Endothelial cell of umbilical vein (primary cell): Measurements from ENCODE around the gene AK4. TPM values are rescaled to one million over a fixed set of nuclear protein-coding genes. Genes with fewer than 3 reads are reported as not detected.
"Not testable (repeated sequence)": the region's sequence is repeated elsewhere in the genome, so short reads cannot be mapped to it uniquely, and the experiment has no call there.

Experiments used
- BruUV-seq: library from RNA; stranded (reverse); fragments of 400-500 nt; replicated peaks from 2 replicates; lab custom pipeline; 2021; lab: Mats Ljungman, UMichigan
- CTCF ChIA-PET: fragments of 300-600, 350-600 bp; sonication (Branson Sonifier 250); formaldehyde crosslinking; loops from one replicate; lab custom pipeline; 2021; ENCODE audit warnings: antibody characterized with exemption, inconsistent platforms; lab: Charles Lee
- POLR2A ChIA-PET: fragments of 300-600, 350-600 bp; sonication (Branson Sonifier 250); formaldehyde crosslinking; loops from one replicate; lab custom pipeline; 2021; ENCODE audit warnings: antibody characterized with exemption, inconsistent platforms; lab: Charles Lee
- DNase-seq: peaks from one replicate; pipeline ENCODE4 v3.0.0-alpha.2; 2011; ENCODE audit warnings: low read depth, low spot score
- FAIRE-seq: peaks from 2 replicates; lab custom pipeline; 2011; peaks lifted over from hg19 to GRCh38; lab: Jason Lieb, UNC
- H2AFZ ChIP-seq: 2 replicates; pipeline ENCODE4 v1.6.0; 2012; ENCODE audit warnings: low read depth, low read length, control low read depth, inconsistent platforms
- H3K27ac ChIP-seq: 2 replicates; pipeline ENCODE4 v1.5.1; 2011; ENCODE audit warnings: low read depth, mild to moderate bottlenecking, control low read depth, low read length, moderate library complexity; ENCODE audit not compliant: insufficient read depth
- H3K27me3 ChIP-seq, 2 experiments: 2 replicates each; pipeline versions ENCODE4 v1.6.0 to v1.6.1; 2011; ENCODE audit warnings: low read length in 2 of 2, mixed read lengths in 1 of 2; ENCODE audit not compliant: control insufficient read depth in 2 of 2, insufficient read depth in 2 of 2
- H3K36me3 ChIP-seq, 2 experiments: 2 replicates in 1 of 2; 3 replicates in 1 of 2; pipeline ENCODE4 v1.5.1; 2011; ENCODE audit warnings: low read length in 2 of 2, mild to moderate bottlenecking in 1 of 2, moderate library complexity in 1 of 2; ENCODE audit not compliant: control insufficient read depth in 2 of 2, insufficient read depth in 2 of 2; ENCODE audit errors: extremely low read depth in 1 of 2
- H3K4me1 ChIP-seq: 3 replicates; pipeline ENCODE4 v1.5.1; 2011; ENCODE audit warnings: mild to moderate bottlenecking, low read length; ENCODE audit not compliant: control insufficient read depth, insufficient read depth; ENCODE audit errors: extremely low read depth
- H3K4me2 ChIP-seq: 2 replicates; pipeline ENCODE4 v1.6.1; 2011; ENCODE audit warnings: low read length, control low read depth, mixed read lengths; ENCODE audit not compliant: insufficient read depth
- H3K4me3 ChIP-seq, 3 experiments: fragments of 200-600 bp in 1 of 3; sonication (generic), shearing (Covaris generic) in 1 of 3; replicated peaks in 1 of 3; 2 replicates each; pipeline ENCODE4 v1.5.1; 2011 to 2016; ENCODE audit warnings: control low read depth in 3 of 3, low read length in 3 of 3, mild to moderate bottlenecking in 2 of 3, inconsistent platforms in 1 of 3, low read depth in 1 of 3, moderate library complexity in 1 of 3; ENCODE audit not compliant: insufficient read depth in 1 of 3
- H3K79me2 ChIP-seq: 2 replicates; pipeline ENCODE4 v1.6.0; 2012; ENCODE audit warnings: low read length, inconsistent platforms; ENCODE audit not compliant: control insufficient read depth, insufficient read depth
- H3K9ac ChIP-seq: replicated peaks from 2 replicates; pipeline ENCODE3; 2011; ENCODE audit warnings: low read length, control low read depth; ENCODE audit not compliant: insufficient read depth; ENCODE audit errors: extremely low read depth
- H3K9me1 ChIP-seq: replicated peaks from 3 replicates; pipeline ENCODE4 v1.6.0; 2011; ENCODE audit warnings: mild to moderate bottlenecking, low read length; ENCODE audit not compliant: control insufficient read depth, insufficient read depth; ENCODE audit errors: extremely low read depth
- H3K9me3 ChIP-seq: replicated peaks from 2 replicates; pipeline ENCODE4 v1.5.1; 2012; ENCODE audit warnings: low read length, inconsistent platforms; ENCODE audit not compliant: control insufficient read depth, insufficient read depth
- H4K20me1 ChIP-seq: replicated peaks from 2 replicates; pipeline ENCODE3; 2011; ENCODE audit warnings: mild to moderate bottlenecking, low read length; ENCODE audit not compliant: control insufficient read depth, insufficient read depth; ENCODE audit errors: extremely low read depth
- CTCF ChIP-seq, 2 donors: IDR thresholded peaks; 1 replicate in 1 of 2; 2 replicates in 1 of 2; pipeline ENCODE4 v1.5.1; 2011; ENCODE audit warnings: low read length in 2 of 2, mild to moderate bottlenecking in 2 of 2, moderate library complexity in 2 of 2, control low read depth in 1 of 2, inconsistent platforms in 1 of 2, low read depth in 1 of 2; ENCODE audit not compliant: insufficient read depth in 1 of 2; ENCODE audit errors: extremely low read depth in 1 of 2
- EZH2 ChIP-seq: IDR thresholded peaks from 2 replicates; pipeline ENCODE4 v1.6.1; 2012; ENCODE audit warnings: borderline replicate concordance, low read depth, mild to moderate bottlenecking, moderate library complexity, low read length, inconsistent platforms; ENCODE audit not compliant: severe bottlenecking
- FOS ChIP-seq: IDR thresholded peaks from 2 replicates; pipeline ENCODE4 v1.6.1; 2011; ENCODE audit warnings: mild to moderate bottlenecking, low read length, moderate library complexity, borderline replicate concordance; ENCODE audit not compliant: insufficient read depth
- GATA2 ChIP-seq: IDR thresholded peaks from 2 replicates; pipeline ENCODE4 v1.7.0; 2011; ENCODE audit warnings: low read depth, mild to moderate bottlenecking, moderate library complexity, mixed read lengths, low read length; ENCODE audit not compliant: insufficient read length, insufficient read depth
- JUN ChIP-seq: IDR thresholded peaks from 2 replicates; pipeline ENCODE4 v1.6.1; 2011; ENCODE audit warnings: borderline replicate concordance, low read depth; ENCODE audit not compliant: insufficient read length, insufficient read depth
- MAX ChIP-seq: IDR thresholded peaks from 2 replicates; pipeline ENCODE4 v1.6.1; 2011; ENCODE audit not compliant: insufficient read depth, insufficient read length
- MYC ChIP-seq: IDR thresholded peaks from one replicate; pipeline ENCODE4 v1.6.1; 2011; ENCODE audit warnings: mild to moderate bottlenecking, low read depth, low read length
- POLR2A ChIP-seq: IDR thresholded peaks from 2 replicates; pipeline ENCODE4 v1.6.1; 2012; ENCODE audit warnings: low read depth, mild to moderate bottlenecking, control low read depth, low read length
- POLR2AphosphoS5 ChIP-seq: IDR thresholded peaks from 2 replicates; pipeline ENCODE4 v1.6.1; 2012; ENCODE audit warnings: low read depth, mild to moderate bottlenecking, control low read depth, low read length, moderate library complexity; ENCODE audit not compliant: insufficient read depth
- dilution Hi-C: fragments of 300-500 bp; cut with MboI; formaldehyde crosslinking; loops from one replicate; pipeline ENCODE4 v1.15.0; 2019; ENCODE audit warnings: low sequenced_read_pairs; ENCODE audit not compliant: extremely low pct_ligation_motif_present
- intact Hi-C: fragments of 100-400 bp; cut with micrococcal nuclease; formaldehyde crosslinking; loops from one replicate; pipeline ENCODE4 v1.10.0; 2022
- polyA plus RNA-seq, 4 experiments: library from polyadenylated mRNA; depleted of rRNA in 3 of 4; stranded (reverse) in 3 of 4; unstranded in 1 of 4; fragments of >200 nt; gene quantifications; 2 replicates each; pipeline versions ENCODE4 v1.2.1 to v1.2.3, GENCODE V29; 2011 to 2012; ENCODE audit warnings: missing spikeins in 1 of 4
- total RNA-seq: library from RNA; stranded (reverse); gene quantifications from 2 replicates; pipeline ENCODE4 v1.2.3, GENCODE V29; 2021

The AK4 gene
- total and polyA plus RNA-seq, 2 donors (not counting 3 experiments of a cell fraction or from before 2014, with no cell fraction given): 2.2 to 5.6 TPM

- no peak overlapping the region for H3K27ac ChIP-seq
- DNase-seq (no peak), FAIRE-seq (no peak)
- CTCF ChIA-PET: no interaction called here
- no peaks in the 10 kb centered on the region for H3K9me1 ChIP-seq
- H3K9me3 ChIP-seq: no peaks in the 10 kb centered on the region
- no peaks in the 10 kb centered on the region for H4K20me1 ChIP-seq
- no TSS peak for BruUV-seq
- H3K4me1 ChIP-seq: no peaks in the 10 kb centered on the region
- dilution Hi-C loops: no loop called here
- no peaks in the 10 kb centered on the region for H3K79me2 ChIP-seq
- intact Hi-C loops: no loop called here
- TF ChIP-seq JUN: no peak
- TF ChIP-seq MAX: no peak
- TF ChIP-seq POLR2A: no peak
- no peak for TF ChIP-seq GATA2
- no peak for TF ChIP-seq EZH2
- no peak for TF ChIP-seq FOS
- TF ChIP-seq CTCF (IDR thresholded peaks at IDR 0.05; ENCODE audit: extremely low read depth in 1 of 2, insufficient read depth in 1 of 2, low read depth in 1 of 2, low read length in 2 of 2): no peak
- TF ChIP-seq MYC: no peak
- no peak for TF ChIP-seq POLR2AphosphoS5
- no peak overlapping the region for H3K9ac ChIP-seq
- no peak overlapping the region for H2AFZ ChIP-seq
- POLR2A ChIA-PET: no interaction called here
- H3K36me3 ChIP-seq: no peaks in the 10 kb centered on the region
- H3K4me2 ChIP-seq: no peak overlapping the region
- H3K27me3 ChIP-seq: no peaks in the 10 kb centered on the region
- H3K4me3 ChIP-seq: no peak overlapping the region
Observed at GRCh38 chr1:65163201-65163805, 15.3 kb downstream of the AK4 start.

GRCh38 chr1:65164101-65164500 is 16.1 kb downstream of the AK4 start:
- H3K4me2 ChIP-seq, H3K27ac ChIP-seq, H3K9me3 ChIP-seq, H4K20me1 ChIP-seq, H3K9ac ChIP-seq, dilution Hi-C loops, CTCF ChIA-PET, H3K36me3 ChIP-seq, H3K4me1 ChIP-seq, H2AFZ ChIP-seq, H3K79me2 ChIP-seq, H3K9me1 ChIP-seq, POLR2A ChIA-PET, BruUV-seq, H3K27me3 ChIP-seq, intact Hi-C loops, DNase-seq, H3K4me3 ChIP-seq, FAIRE-seq: not testable (repeated sequence)
